CD4-positive, alpha-beta T cell (primary cell): ENCODE results near the gene PAPSS2. TPM values are rescaled to one million over a fixed set of nuclear protein-coding genes. Genes with fewer than 3 reads are reported as not detected.

ENCODE experiments used
- ATAC-seq: fragments of 200-7000 bp; cut with Tn5 transposase; one replicate; pipeline ENCODE4 v1.10.0; 2022; ENCODE audit warnings: mild to moderate bottlenecking; ENCODE audit not compliant: poor library complexity
- CTCF ChIA-PET: fragments of 350-600 bp; sonication (Branson Sonifier 250); formaldehyde crosslinking; loops from one replicate; lab custom pipeline; 2021; ENCODE audit warnings: antibody characterized with exemption, inconsistent platforms; lab: Charles Lee
- POLR2A ChIA-PET: fragments of 350-600 bp; sonication (Branson Sonifier 250); formaldehyde crosslinking; loops from one replicate; lab custom pipeline; 2021; ENCODE audit warnings: antibody characterized with exemption, inconsistent platforms; lab: Charles Lee
- DNase-seq, 14 experiments: peaks; one replicate each; pipeline ENCODE4 v3.0.0-alpha.2; 2013 to 2020; ENCODE audit warnings: mixed read lengths in 2 of 14
- H3K27ac ChIP-seq, 2 donors: one replicate each; pipeline versions ENCODE4 v1.5.1 to v1.7.0; 2013; ENCODE audit warnings: low read length in 2 of 2, low read depth in 1 of 2, mild to moderate bottlenecking in 1 of 2
- H3K27me3 ChIP-seq, 2 experiments: 1 replicate in 1 of 2; 2 replicates in 1 of 2; pipeline versions ENCODE4 v1.6.1 to v1.7.0; 2013; ENCODE audit warnings: low read length in 2 of 2, control low read depth in 1 of 2, mild to moderate bottlenecking in 1 of 2, moderate library complexity in 1 of 2; ENCODE audit not compliant: insufficient read depth in 2 of 2, control insufficient read depth in 1 of 2
- H3K36me3 ChIP-seq: one replicate; pipeline ENCODE4 v1.6.1; 2013; ENCODE audit warnings: low read length, control low read depth; ENCODE audit not compliant: insufficient read depth
- H3K4me1 ChIP-seq: one replicate; pipeline ENCODE4 v1.6.1; 2013; ENCODE audit warnings: low read length, control low read depth; ENCODE audit not compliant: insufficient read depth
- H3K4me3 ChIP-seq: one replicate; pipeline ENCODE4 v1.5.1; 2013; ENCODE audit warnings: mild to moderate bottlenecking, low read length, moderate library complexity
- H3K9me3 ChIP-seq, 2 experiments: 1 replicate in 1 of 2; 2 replicates in 1 of 2; pipeline versions ENCODE4 v1.6.1 to v1.7.0; 2013; ENCODE audit warnings: low read length in 2 of 2, mild to moderate bottlenecking in 2 of 2, control low read depth in 1 of 2, moderate library complexity in 1 of 2; ENCODE audit not compliant: control insufficient read depth in 1 of 2, insufficient read depth in 1 of 2
- H3K27ac Mint-ChIP-seq: one replicate; pipeline ENCODE4 v1.8.0; 2020; ENCODE audit warnings: mixed read lengths
- H3K27me3 Mint-ChIP-seq: one replicate; pipeline ENCODE4 v1.8.0; 2021; ENCODE audit warnings: mixed read lengths
- H3K36me3 Mint-ChIP-seq: one replicate; pipeline ENCODE4 v1.8.0; 2021; ENCODE audit warnings: low read depth, mixed read lengths
- H3K4me1 Mint-ChIP-seq: one replicate; pipeline ENCODE4 v1.8.0; 2021; ENCODE audit warnings: low read depth, mixed read lengths
- H3K4me3 Mint-ChIP-seq: one replicate; pipeline ENCODE4 v1.8.0; 2020; ENCODE audit warnings: mild to moderate bottlenecking, mixed read lengths
- H3K9me3 Mint-ChIP-seq: one replicate; pipeline ENCODE4 v1.8.0; 2020; ENCODE audit warnings: mixed read lengths
- intact Hi-C, 2 experiments: fragments of 100-400 bp; cut with DNase I in 1 of 2; cut with micrococcal nuclease in 1 of 2; formaldehyde crosslinking; loops; one replicate each; pipeline versions ENCODE4 v1.15.1 to v1.9.0; 2023 to 2025; cut with DNase I, micrococcal nuclease
- total RNA-seq, 174 experiments: library from RNA in 2 of 174; stranded (reverse) in 2 of 174; gene quantifications; one replicate each; pipeline ENCODE4 v1.2.3 and lab custom pipeline; 2021 to 2026
- TF ChIP-seq, protein P1 (sequence below): fragments of 200-600 bp; IDR thresholded peaks from one replicate; pipeline ENCODE4 v1.8.0; 2022; ENCODE audit warnings: antibody characterized with exemption, mild to moderate bottlenecking

Gene PAPSS2
- total RNA-seq, 2 experiments from 2014 or later: not detected

- no peaks in the 10 kb centered on the region for H3K4me1 ChIP-seq
- no peaks in the 10 kb centered on the region for H3K36me3 ChIP-seq
- Mint-ChIP-seq H3K4me1 (no peaks in the 10 kb centered on the region), H3K4me3 (no peak overlapping the region), H3K36me3 (no peaks in the 10 kb centered on the region), H3K27ac (no peak overlapping the region), H3K27me3 (no peaks in the 10 kb centered on the region), H3K9me3 (no peaks in the 10 kb centered on the region)
- intact Hi-C loops: no loop called here
- ATAC-seq (no peak), DNase-seq (no peak)
- no peaks in the 10 kb centered on the region for H3K9me3 ChIP-seq
- no peak overlapping the region for H3K27ac ChIP-seq
- ChIA-PET CTCF (no interaction called here), POLR2A (no interaction called here)
- H3K4me3 ChIP-seq: no peak overlapping the region
- peaks cover 0 to 6% of the 10 kb centered on the region in 2 experiments for H3K27me3 ChIP-seq
- TF ChIP-seq, protein P1, sequence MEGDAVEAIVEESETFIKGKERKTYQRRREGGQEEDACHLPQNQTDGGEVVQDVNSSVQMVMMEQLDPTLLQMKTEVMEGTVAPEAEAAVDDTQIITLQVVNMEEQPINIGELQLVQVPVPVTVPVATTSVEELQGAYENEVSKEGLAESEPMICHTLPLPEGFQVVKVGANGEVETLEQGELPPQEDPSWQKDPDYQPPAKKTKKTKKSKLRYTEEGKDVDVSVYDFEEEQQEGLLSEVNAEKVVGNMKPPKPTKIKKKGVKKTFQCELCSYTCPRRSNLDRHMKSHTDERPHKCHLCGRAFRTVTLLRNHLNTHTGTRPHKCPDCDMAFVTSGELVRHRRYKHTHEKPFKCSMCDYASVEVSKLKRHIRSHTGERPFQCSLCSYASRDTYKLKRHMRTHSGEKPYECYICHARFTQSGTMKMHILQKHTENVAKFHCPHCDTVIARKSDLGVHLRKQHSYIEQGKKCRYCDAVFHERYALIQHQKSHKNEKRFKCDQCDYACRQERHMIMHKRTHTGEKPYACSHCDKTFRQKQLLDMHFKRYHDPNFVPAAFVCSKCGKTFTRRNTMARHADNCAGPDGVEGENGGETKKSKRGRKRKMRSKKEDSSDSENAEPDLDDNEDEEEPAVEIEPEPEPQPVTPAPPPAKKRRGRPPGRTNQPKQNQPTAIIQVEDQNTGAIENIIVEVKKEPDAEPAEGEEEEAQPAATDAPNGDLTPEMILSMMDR: no peak
Observed at GRCh38 chr10:87646935-87647334, 12.7 kb upstream of the PAPSS2 start.

DNA sequence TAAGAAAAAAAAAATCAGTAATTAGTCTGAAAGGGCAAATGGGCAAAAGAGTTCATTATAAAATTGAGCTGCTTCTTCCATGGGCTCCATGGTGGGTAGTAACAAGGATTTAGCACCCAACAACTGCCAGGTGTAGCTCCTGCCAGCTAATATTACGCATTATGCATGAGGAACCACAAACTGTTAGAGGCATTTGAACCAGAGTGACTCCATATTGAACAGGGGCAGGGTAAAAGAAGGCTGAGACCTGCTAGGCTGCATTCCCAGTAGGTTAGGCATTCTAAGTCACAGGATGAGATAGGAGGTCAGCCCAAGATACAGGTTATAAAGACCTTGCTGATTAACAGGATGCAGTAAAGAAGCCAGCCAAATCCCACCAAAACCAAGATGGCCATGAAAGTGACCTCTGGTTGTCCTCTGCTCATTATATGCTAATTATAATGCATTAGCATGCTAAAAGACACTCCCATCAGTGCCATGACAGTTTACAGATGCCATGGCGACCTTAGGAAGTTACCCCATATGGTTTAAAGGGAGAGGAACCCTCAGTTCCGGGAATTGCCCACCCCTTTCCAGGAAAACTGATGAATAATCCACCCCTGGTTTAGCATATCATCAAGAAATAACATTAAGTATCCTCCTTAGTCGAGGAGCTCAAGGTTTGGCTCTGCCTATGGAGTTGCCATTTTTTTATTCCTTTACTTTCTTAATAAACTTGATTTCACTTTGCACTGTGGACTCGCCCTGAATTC, 8.7 kb upstream of the PAPSS2 start:
- Mint-ChIP-seq H3K36me3 (no peaks in the 10 kb centered on the region), H3K27me3 (peaks cover 3% of the 10 kb centered on the region), H3K9me3 (no peaks in the 10 kb centered on the region), H3K4me1 (no peaks in the 10 kb centered on the region), H3K27ac (no peak overlapping the region), H3K4me3 (no peak overlapping the region)
- no peak overlapping the region for H3K27ac ChIP-seq
- POLR2A ChIA-PET: no interaction called here
- no peaks in the 10 kb centered on the region for H3K4me1 ChIP-seq
- H3K36me3 ChIP-seq: no peaks in the 10 kb centered on the region
- ATAC-seq (no peak), DNase-seq (no peak)
- H3K9me3 ChIP-seq: no peaks in the 10 kb centered on the region
- intact Hi-C loops: no loop called here
- TF ChIP-seq, protein P1: no peak
- CTCF ChIA-PET: no interaction called here
- H3K4me3 ChIP-seq: no peak overlapping the region
- H3K27me3 ChIP-seq: peaks cover 0 to 13% of the 10 kb centered on the region in 2 experiments

DNA sequence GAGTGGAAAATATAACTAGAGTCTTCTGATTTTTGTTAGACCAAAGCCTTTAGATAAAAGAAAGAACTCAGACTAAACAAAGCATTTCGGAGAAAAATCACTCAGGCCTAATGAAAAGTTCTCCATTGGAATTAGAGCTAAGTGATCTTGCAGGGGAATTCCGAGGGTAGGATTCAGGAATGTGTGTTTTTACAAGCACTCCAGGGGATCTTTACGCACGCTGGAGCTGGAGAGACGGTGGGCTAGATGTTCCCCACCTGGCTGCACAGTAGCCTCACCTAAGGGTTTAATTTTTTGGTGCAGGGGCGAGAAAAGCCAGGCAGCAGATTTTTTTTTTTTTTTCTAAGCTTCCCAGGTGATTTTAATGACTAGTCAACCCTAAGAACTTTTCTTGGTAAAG, 7.9 kb upstream of the PAPSS2 start:
- intact Hi-C loops: no loop called here
- Mint-ChIP-seq H3K9me3 (no peaks in the 10 kb centered on the region), H3K4me3 (no peak overlapping the region), H3K4me1 (no peaks in the 10 kb centered on the region), H3K27ac (no peak overlapping the region), H3K36me3 (no peaks in the 10 kb centered on the region), H3K27me3 (peaks cover 9% of the 10 kb centered on the region)
- no peaks in the 10 kb centered on the region for H3K9me3 ChIP-seq
- H3K36me3 ChIP-seq: no peaks in the 10 kb centered on the region
- no peak for DNase-seq
- POLR2A ChIA-PET: no interaction called here
- H3K27ac ChIP-seq: no peak overlapping the region
- no peaks in the 10 kb centered on the region for H3K4me1 ChIP-seq
- CTCF ChIA-PET: no interaction called here
- TF ChIP-seq, protein P1: no peak
- H3K27me3 ChIP-seq: peaks cover 0 to 14% of the 10 kb centered on the region in 2 experiments
- no peak overlapping the region for H3K4me3 ChIP-seq
- ATAC-seq: no peak
